KOPT-K1 (cell line): Measurements from ENCODE around the gene LDB2.

Experiments used
- H3K27ac ChIP-seq: fragments of 200-600 bp; sonication (generic); 2 replicates; pipeline ENCODE4 v1.5.1; 2016; ENCODE audit warnings: antibody characterized with exemption, mild to moderate bottlenecking, low read depth, low read length; ENCODE audit not compliant: poor library complexity, severe bottlenecking
- H3K36me3 ChIP-seq: fragments of 200-600 bp; sonication (generic); 2 replicates; pipeline ENCODE4 v1.5.1; 2017; ENCODE audit warnings: antibody characterized with exemption, mild to moderate bottlenecking, low read length, moderate library complexity; ENCODE audit not compliant: insufficient read depth
- H3K9me3 ChIP-seq: fragments of 200-600 bp; sonication (generic); 2 replicates; pipeline ENCODE4 v1.5.1; 2017; ENCODE audit warnings: antibody characterized with exemption, low read length, mild to moderate bottlenecking; ENCODE audit not compliant: insufficient read depth, poor library complexity, severe bottlenecking

The LDB2 gene

GRCh38 chr4:16865897-16866283 lies 32.6 kb downstream of the LDB2 start:
- H3K27ac ChIP-seq = no peak overlapping the region
- no peaks in the 10 kb centered on the region for H3K9me3 ChIP-seq
- H3K36me3 ChIP-seq = no peaks in the 10 kb centered on the region

DNA sequence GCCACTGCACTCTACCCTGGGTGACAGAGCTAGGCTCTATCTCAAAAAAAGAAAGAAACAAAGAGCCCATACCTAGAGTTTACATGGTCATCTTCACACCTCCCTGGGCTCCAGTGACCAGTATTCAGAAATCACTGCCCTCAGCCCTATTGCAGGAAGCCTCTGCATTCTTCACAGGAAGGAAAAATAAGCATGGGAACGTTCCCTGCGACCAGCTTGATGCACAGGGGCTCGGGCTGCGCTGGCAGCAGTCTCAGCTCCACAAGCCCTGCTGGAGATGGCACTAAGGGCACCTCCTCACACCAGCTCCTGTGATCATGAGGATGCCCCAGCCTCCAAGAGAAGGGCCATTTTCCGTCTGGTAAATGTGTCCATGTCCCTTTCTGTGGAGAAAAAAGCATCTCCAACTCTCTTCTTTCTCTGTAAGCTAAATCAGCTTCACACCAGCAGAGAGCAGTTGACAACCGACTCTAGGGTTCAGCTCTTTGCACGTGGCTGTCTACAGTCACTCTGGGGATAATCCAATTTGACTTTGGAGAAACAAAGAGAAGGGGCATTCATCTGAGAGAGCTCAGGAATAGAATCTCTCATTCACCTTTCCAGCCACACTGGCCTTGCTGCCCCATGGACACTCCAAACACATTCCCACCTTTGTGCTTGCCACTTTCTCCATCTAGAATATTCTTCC lies 33.1 kb downstream of the LDB2 start:
- Histone ChIP-seq H3K27ac (no peak overlapping the region), H3K36me3 (no peaks in the 10 kb centered on the region)

DNA sequence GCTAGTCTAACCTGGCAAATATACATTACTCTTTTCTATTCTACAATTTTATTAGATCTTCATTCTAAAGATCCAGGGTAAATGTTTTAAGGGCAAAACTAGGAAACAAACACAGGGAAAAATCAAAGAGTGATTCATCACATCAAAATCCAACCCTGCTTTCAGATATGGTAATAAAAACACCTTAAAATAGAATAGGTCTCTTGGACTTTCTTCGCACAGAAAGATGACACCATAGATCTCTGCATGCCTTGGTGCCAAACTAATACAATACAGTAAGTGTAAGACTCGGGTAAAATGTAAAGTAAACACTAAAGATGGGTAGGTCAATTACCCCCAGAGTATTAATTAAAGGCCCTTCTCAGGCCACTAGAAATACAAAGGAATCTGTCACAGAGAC lies 34.2 kb downstream of the LDB2 start:
- no peaks in the 10 kb centered on the region for H3K9me3 ChIP-seq
- no peak overlapping the region for H3K27ac ChIP-seq

More for the DNA sequence above, 33.1 kb downstream of the LDB2 start:
- H3K9me3 ChIP-seq = no peaks in the 10 kb centered on the region

GRCh38 chr4:16862697-16863096 lies 35.7 kb downstream of the LDB2 start:
- Histone ChIP-seq H3K27ac (no peak overlapping the region), H3K36me3 (no peaks in the 10 kb centered on the region), H3K9me3 (no peaks in the 10 kb centered on the region)

More for the DNA sequence above, 34.2 kb downstream of the LDB2 start:
- H3K36me3 ChIP-seq = no peaks in the 10 kb centered on the region

- H3K9me3 ChIP-seq = no peaks in the 10 kb centered on the region
- H3K27ac ChIP-seq = no peak overlapping the region
- H3K36me3 ChIP-seq = no peaks in the 10 kb centered on the region
Observed at GRCh38 chr4:16860516-16860915, 37.9 kb downstream of the LDB2 start.

- H3K27ac ChIP-seq = no peak overlapping the region
- H3K36me3 ChIP-seq = no peaks in the 10 kb centered on the region
Observed at GRCh38 chr4:16859031-16859430, 39.4 kb downstream of the LDB2 start.

GRCh38 chr4:16858275-16858752 lies 40.1 kb downstream of the LDB2 start:
- Histone ChIP-seq H3K36me3 (no peaks in the 10 kb centered on the region), H3K27ac (no peak overlapping the region), H3K9me3 (no peaks in the 10 kb centered on the region)

More at GRCh38 chr4:16859031-16859430, 39.4 kb downstream of the LDB2 start:
- H3K9me3 ChIP-seq = no peaks in the 10 kb centered on the region

GRCh38 chr4:16857425-16857824 lies 41.0 kb downstream of the LDB2 start:
- Histone ChIP-seq H3K36me3 (no peaks in the 10 kb centered on the region), H3K9me3 (no peaks in the 10 kb centered on the region), H3K27ac (no peak overlapping the region)

GRCh38 chr4:16853640-16854039 lies 44.8 kb downstream of the LDB2 start:
- Histone ChIP-seq H3K36me3 (no peaks in the 10 kb centered on the region), H3K27ac (no peak overlapping the region), H3K9me3 (no peaks in the 10 kb centered on the region)

- no peak overlapping the region for H3K27ac ChIP-seq
- no peaks in the 10 kb centered on the region for H3K36me3 ChIP-seq
- no peaks in the 10 kb centered on the region for H3K9me3 ChIP-seq
Observed at GRCh38 chr4:16852644-16853043, 45.8 kb downstream of the LDB2 start.

- Histone ChIP-seq H3K36me3 (no peaks in the 10 kb centered on the region), H3K9me3 (no peaks in the 10 kb centered on the region), H3K27ac (no peak overlapping the region)
Observed at GRCh38 chr4:16852228-16852627, 46.2 kb downstream of the LDB2 start.

GRCh38 chr4:16846540-16847117 lies 51.8 kb downstream of the LDB2 start:
- H3K27ac ChIP-seq = no peak overlapping the region
- H3K36me3 ChIP-seq = no peaks in the 10 kb centered on the region
- no peaks in the 10 kb centered on the region for H3K9me3 ChIP-seq

- Histone ChIP-seq H3K36me3 (no peaks in the 10 kb centered on the region), H3K27ac (no peak overlapping the region), H3K9me3 (no peaks in the 10 kb centered on the region)
Observed at GRCh38 chr4:16844816-16845586, 53.4 kb downstream of the LDB2 start.

- Histone ChIP-seq H3K27ac (no peak overlapping the region), H3K9me3 (no peaks in the 10 kb centered on the region), H3K36me3 (no peaks in the 10 kb centered on the region)
Observed at GRCh38 chr4:16843831-16844508, 54.5 kb downstream of the LDB2 start.
